Body of pancreas (tissue), 4 donors: ENCODE measurements around the gene KIF19.
"Not testable (repeated sequence)": the region's sequence is repeated elsewhere in the genome, so short reads cannot be mapped to it uniquely, and the experiment has no call there.

Source experiments
- CTCF ChIP-seq, 7 experiments: fragments of 450-650 bp in 4 of 7; fragments of 200-600 bp in 3 of 7; sonication (generic) in 3 of 7; IDR thresholded peaks; one replicate each; pipeline ENCODE4 v1.5.1; 2016 to 2019; ENCODE audit warnings: antibody characterized with exemption in 7 of 7
- POLR2A ChIP-seq, 3 donors: fragments of 450-650 bp; IDR thresholded peaks; one replicate each; pipeline ENCODE4 v1.6.1; 2016; ENCODE audit warnings: antibody characterized with exemption in 3 of 3, mild to moderate bottlenecking in 2 of 3

DNA sequence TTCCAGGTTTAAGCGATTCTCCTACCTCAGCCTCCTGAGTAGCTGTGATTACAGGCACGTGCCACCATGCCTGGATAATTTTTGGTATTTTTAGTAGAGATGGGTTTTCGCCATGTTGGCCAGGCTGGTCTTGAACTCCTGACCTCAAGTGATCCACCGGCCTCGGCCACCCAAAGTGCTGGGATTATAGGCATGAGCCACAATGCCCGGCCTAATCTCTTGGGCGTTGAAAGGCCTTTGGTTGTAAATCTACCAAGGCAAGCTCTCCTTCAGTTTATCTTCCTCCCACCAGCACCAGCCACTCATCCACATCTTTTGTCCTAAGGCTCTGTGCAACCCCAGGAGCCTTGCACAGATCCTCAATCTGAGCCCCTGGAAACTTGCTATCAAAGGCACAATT, 46.4 kb upstream of the KIF19 start:
- TF ChIP-seq CTCF, POLR2A (IDR thresholded peaks at IDR 0.05): not testable (repeated sequence)
